ENCODE data around the gene SBK1.
"Not testable (repeated sequence)": the region's sequence is repeated elsewhere in the genome, so short reads cannot be mapped to it uniquely, and the experiment has no call there.

Gene SBK1

GRCh38 chr16:28291651-28292626 lies at the start of gene SBK1:
Gene SBK1, plus strand, starts transcription at chr16:28292525. Its CDS starts 24,867 bp downstream, at chr16:28317392.
- H3K4me3 ChIP-seq (ENCODE audit: low read depth, low read length): peak within 1 kb of the TSS; percentile 52
- TF ChIP-seq CTCF (IDR thresholded peaks at IDR 0.05; ENCODE audit: insufficient read depth, low read depth, low read length, missing control alignments): no peak
- DNase-seq (ENCODE audit: low read depth): peak; percentile 83

- not testable (repeated sequence) for DNase-seq (ENCODE audit: low read depth); H3K4me3 ChIP-seq (ENCODE audit: low read depth, low read length)
Observed at GRCh38 chr16:28249483-28249882, 42.8 kb upstream of the SBK1 start.

- no peak for DNase-seq (ENCODE audit: low read depth)
- no peak overlapping the region for H3K4me3 ChIP-seq (ENCODE audit: low read depth, low read length)
- no peak for TF ChIP-seq CTCF (IDR thresholded peaks at IDR 0.05; ENCODE audit: insufficient read depth, low read depth, low read length, missing control alignments)
Observed at GRCh38 chr16:28250999-28251398, 41.3 kb upstream of the SBK1 start.

- DNase-seq (ENCODE audit: low read depth): no peak
- H3K4me3 ChIP-seq (ENCODE audit: low read depth, low read length): no peak overlapping the region
- no peak for TF ChIP-seq CTCF (IDR thresholded peaks at IDR 0.05; ENCODE audit: insufficient read depth, low read depth, low read length, missing control alignments)
Observed at GRCh38 chr16:28254158-28254557, 38.2 kb upstream of the SBK1 start.

GRCh38 chr16:28255838-28256237 lies 36.5 kb upstream of the SBK1 start:
- no peak for DNase-seq (ENCODE audit: low read depth)
- no peak overlapping the region for H3K4me3 ChIP-seq (ENCODE audit: low read depth, low read length)
- TF ChIP-seq CTCF (IDR thresholded peaks at IDR 0.05; ENCODE audit: insufficient read depth, low read depth, low read length, missing control alignments): no peak

GRCh38 chr16:28257256-28257655 lies 35.1 kb upstream of the SBK1 start:
- DNase-seq (ENCODE audit: low read depth): no peak
- no peak overlapping the region for H3K4me3 ChIP-seq (ENCODE audit: low read depth, low read length)
- TF ChIP-seq CTCF (IDR thresholded peaks at IDR 0.05; ENCODE audit: insufficient read depth, low read depth, low read length, missing control alignments): no peak

- no peak for DNase-seq (ENCODE audit: low read depth)
- TF ChIP-seq CTCF (IDR thresholded peaks at IDR 0.05; ENCODE audit: insufficient read depth, low read depth, low read length, missing control alignments): no peak
- no peak overlapping the region for H3K4me3 ChIP-seq (ENCODE audit: low read depth, low read length)
Observed at GRCh38 chr16:28258567-28258966, 33.8 kb upstream of the SBK1 start.
